ENCODE results near the gene MB21D2. TPM values are rescaled to one million over a fixed set of nuclear protein-coding genes. Genes with fewer than 3 reads are reported as not detected.

MB21D2 gene
- total and polyA plus RNA-seq, 7 experiments from 2014 or later: 1.7 to 21.5 (median 3.3) TPM

DNA sequence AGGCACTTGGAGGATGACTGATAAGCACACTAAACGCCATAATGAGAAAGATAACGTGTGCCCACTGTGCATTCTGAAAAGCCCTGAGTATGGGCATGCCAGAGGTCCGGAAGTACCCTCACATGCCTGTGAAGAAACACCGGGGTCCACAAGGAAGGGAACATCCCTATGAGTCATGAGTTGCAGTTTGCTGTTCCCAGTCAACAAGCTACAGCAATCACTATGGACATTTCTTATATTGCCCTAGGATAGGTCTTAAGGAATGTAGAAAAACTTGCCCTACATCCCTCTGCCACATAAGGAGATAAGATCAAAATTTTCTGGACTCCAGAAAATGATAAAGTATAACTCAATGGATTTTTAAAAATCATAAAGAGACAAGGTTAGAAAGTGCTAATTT lies 9.9 kb downstream of the MB21D2 start:
- H3K4me3 ChIP-seq (ENCODE audit: low read length): no peak overlapping the region
- Mint-ChIP-seq H3K36me3 (peaks cover 0 to 45% (median 0%) of the 10 kb centered on the region in 5 donors), H3K27me3 (peaks cover 0 to 8% (median 0%) of the 10 kb centered on the region in 5 donors), H3K4me3 (peak overlapping the region in 1 of 10 donors; percentile 49), H3K4me1 (peaks cover 6 to 50% (median 22%) of the 10 kb centered on the region in 7 donors), H3K9me3 (peaks cover 0 to 4% (median 2%) of the 10 kb centered on the region in 11 donors), H3K27ac (peak overlapping the region in 5 of 9 donors; percentile 8 to 76 (median 69))
- intact Hi-C loops (cut with micrococcal nuclease): loop anchor here in 1 of 2 donors (1.0 kb wide), 2 partner anchors 8 kb away; no protein-coding TSS in a partner anchor
- no peaks in the 10 kb centered on the region for H3K27me3 ChIP-seq (ENCODE audit: control insufficient read depth in 2 of 2, insufficient read depth in 2 of 2, low read length in 2 of 2)
- DNase-seq (no peak), ATAC-seq (no peak)
- H3K27ac ChIP-seq (ENCODE audit: low read depth, low read length): no peak overlapping the region
- ChIA-PET CTCF (interaction anchor here (0.6 kb wide), 1 partner anchor 15 kb away, joined by 3 read pairs; no protein-coding TSS in a partner anchor), POLR2A (no interaction called here)
- H3K36me3 ChIP-seq (ENCODE audit: control insufficient read depth in 2 of 3, insufficient read depth in 3 of 3, low read length in 3 of 3): no peaks in the 10 kb centered on the region
- H3K9me3 ChIP-seq (ENCODE audit: control insufficient read depth in 2 of 3, low read length in 3 of 3): no peaks in the 10 kb centered on the region
- H3K4me1 ChIP-seq (ENCODE audit: control insufficient read depth in 2 of 2, insufficient read depth in 2 of 2, low read length in 2 of 2): peaks cover 0 to 9% of the 10 kb centered on the region in 2 donors

DNA sequence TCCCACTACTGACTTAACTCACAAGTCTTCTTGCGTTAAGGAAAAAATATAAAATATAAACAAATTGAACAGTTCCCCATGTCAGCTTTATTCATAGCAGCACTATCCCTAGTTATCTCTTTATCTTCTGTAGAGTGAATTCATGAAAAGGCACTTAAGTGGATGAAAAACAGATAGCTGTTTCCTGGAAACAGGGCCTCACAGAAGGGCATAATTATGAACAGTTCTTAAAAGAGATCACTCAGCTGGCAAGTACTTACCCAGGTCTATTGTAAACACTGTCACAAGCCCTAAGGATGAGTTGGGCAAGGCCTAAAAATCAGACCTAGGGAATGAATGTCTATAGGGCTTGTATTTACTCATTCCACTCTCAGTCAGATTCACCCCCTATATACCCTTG lies 10.7 kb downstream of the MB21D2 start:
- ATAC-seq: no peak
- POLR2A ChIA-PET: interaction anchor here (0.8 kb wide), 1 partner anchor 14 kb away, joined by 3 read pairs; no protein-coding TSS in a partner anchor
- peaks cover 0 to 5% (median 0%) of the 10 kb centered on the region in 5 donors for H3K27me3 Mint-ChIP-seq

DNA sequence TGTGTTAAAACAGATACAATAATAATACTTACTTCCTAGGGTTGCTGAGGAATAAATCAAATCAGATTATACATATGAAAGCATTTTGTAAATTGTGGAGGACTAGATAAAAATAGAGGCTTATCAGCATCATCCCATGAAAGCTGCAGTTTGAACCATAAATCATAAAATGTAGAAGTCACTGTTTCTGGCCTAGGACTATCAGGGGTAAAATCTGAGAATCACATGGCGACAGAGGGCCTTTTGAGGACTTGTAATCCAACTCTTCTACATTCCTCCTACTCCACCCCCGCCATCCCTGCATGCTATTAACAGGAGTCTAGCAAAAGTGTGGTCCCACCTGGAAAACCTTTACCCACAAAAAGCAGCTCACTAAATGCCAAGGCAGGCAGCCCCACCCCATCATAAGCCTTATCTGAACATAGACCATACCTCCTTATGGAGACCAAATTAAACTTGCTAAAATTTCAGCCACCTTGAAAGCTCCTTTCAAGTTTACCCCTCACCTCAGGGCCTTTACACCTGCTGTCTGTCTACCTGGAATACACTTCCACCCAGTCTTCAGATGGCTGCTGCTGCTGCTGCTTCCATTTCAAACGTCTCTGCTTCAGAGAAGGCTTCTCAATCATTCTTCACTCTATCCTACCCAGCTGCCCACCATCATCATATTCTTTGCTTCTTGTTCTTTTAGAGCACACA lies 11.5 kb downstream of the MB21D2 start:
- no peaks in the 10 kb centered on the region for H3K27me3 Mint-ChIP-seq
- no peak for ATAC-seq

More for the DNA sequence above, 10.7 kb downstream of the MB21D2 start:
- Mint-ChIP-seq H3K27ac (peak overlapping the region; percentile 19 to 73 (median 48)), H3K4me1 (peaks cover 6 to 54% (median 25%) of the 10 kb centered on the region in 7 donors), H3K9me3 (peaks cover 0 to 8% (median 2%) of the 10 kb centered on the region in 11 donors), H3K4me3 (peak overlapping the region in 3 of 10 donors; percentile 24 to 58 (median 37)), H3K36me3 (peaks cover 0 to 48% (median 0%) of the 10 kb centered on the region in 5 donors)
- no peaks in the 10 kb centered on the region for H3K9me3 ChIP-seq (ENCODE audit: control insufficient read depth in 2 of 3, low read length in 3 of 3)
- H3K4me3 ChIP-seq (ENCODE audit: low read length): no peak overlapping the region
- intact Hi-C loops (cut with micrococcal nuclease): loop anchor here in 1 of 2 donors (1.0 kb wide), 2 partner anchors 8 kb away; no protein-coding TSS in a partner anchor
- H3K27ac ChIP-seq (ENCODE audit: low read depth, low read length): no peak overlapping the region
- H3K27me3 ChIP-seq (ENCODE audit: control insufficient read depth in 2 of 2, insufficient read depth in 2 of 2, low read length in 2 of 2): no peaks in the 10 kb centered on the region
- no peak for DNase-seq
- peaks cover 0 to 9% of the 10 kb centered on the region in 2 donors for H3K4me1 ChIP-seq (ENCODE audit: control insufficient read depth in 2 of 2, insufficient read depth in 2 of 2, low read length in 2 of 2)
- CTCF ChIA-PET: no interaction called here
- H3K36me3 ChIP-seq (ENCODE audit: control insufficient read depth in 2 of 3, insufficient read depth in 3 of 3, low read length in 3 of 3): no peaks in the 10 kb centered on the region

DNA sequence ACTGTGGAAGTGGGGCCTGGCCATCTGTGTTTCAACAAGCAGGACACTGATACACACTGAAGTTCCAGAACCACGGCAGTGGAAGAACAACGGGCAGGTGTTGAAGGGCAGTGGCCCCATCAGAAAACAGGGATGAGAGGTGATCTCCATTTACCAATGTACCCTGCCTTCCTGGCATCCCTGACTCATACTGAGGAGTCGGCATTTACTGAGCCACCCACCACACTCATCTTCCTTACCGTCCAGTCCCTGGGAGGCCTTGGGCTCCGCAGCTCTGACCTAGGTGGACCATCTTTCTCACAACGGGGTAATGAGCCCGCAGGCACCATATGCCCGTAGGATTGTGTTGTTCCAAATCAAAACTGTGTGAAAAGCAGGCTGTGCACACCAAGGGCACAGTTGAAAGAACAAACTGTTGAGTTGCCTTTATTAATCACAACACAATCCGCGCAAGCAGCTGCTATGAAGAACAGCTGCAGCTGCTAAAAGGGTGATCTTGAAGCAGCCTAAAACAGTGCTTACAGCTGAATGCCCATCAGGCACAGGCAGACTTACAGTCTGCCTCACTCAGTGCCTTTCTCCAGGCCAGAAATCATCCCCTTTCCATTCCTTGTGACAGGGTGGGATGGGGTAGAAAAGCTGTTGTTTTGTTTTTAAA lies 12.9 kb downstream of the MB21D2 start:
- Histone ChIP-seq H3K27me3 (ENCODE audit: control insufficient read depth in 2 of 2, insufficient read depth in 2 of 2, low read length in 2 of 2) (no peaks in the 10 kb centered on the region), H3K36me3 (ENCODE audit: control insufficient read depth in 2 of 3, insufficient read depth in 3 of 3, low read length in 3 of 3) (no peaks in the 10 kb centered on the region), H3K9me3 (ENCODE audit: control insufficient read depth in 2 of 3, low read length in 3 of 3) (no peaks in the 10 kb centered on the region), H3K4me1 (ENCODE audit: control insufficient read depth in 2 of 2, insufficient read depth in 2 of 2, low read length in 2 of 2) (peaks cover 0 to 11% of the 10 kb centered on the region in 2 donors), H3K27ac (ENCODE audit: low read depth, low read length) (no peak overlapping the region), H3K4me3 (ENCODE audit: low read length) (no peak overlapping the region)
- ChIA-PET POLR2A (interaction anchor here (1.2 kb wide), 1 partner anchor 11 kb away, joined by 3 read pairs; no protein-coding TSS in a partner anchor), CTCF (no interaction called here)
- ATAC-seq: no peak
- no peak overlapping the region for H3K4me3 Mint-ChIP-seq
- H3K36me3 Mint-ChIP-seq: peaks cover 0 to 55% (median 0%) of the 10 kb centered on the region in 5 donors
- peaks cover 8 to 62% (median 25%) of the 10 kb centered on the region in 7 donors for H3K4me1 Mint-ChIP-seq
- no peaks in the 10 kb centered on the region for H3K27me3 Mint-ChIP-seq
- H3K9me3 Mint-ChIP-seq: peaks cover 0 to 8% (median 4%) of the 10 kb centered on the region in 11 donors
- H3K27ac Mint-ChIP-seq: peak overlapping the region in 1 of 9 donors; percentile 33
- no peak for DNase-seq
- intact Hi-C loops (cut with micrococcal nuclease): no loop called here

More for the DNA sequence above, 11.5 kb downstream of the MB21D2 start:
- Mint-ChIP-seq H3K9me3 (peaks cover 0 to 8% (median 2%) of the 10 kb centered on the region in 11 donors), H3K36me3 (peaks cover 0 to 47% (median 0%) of the 10 kb centered on the region in 5 donors), H3K4me1 (peaks cover 6 to 53% (median 25%) of the 10 kb centered on the region in 7 donors), H3K4me3 (peak overlapping the region in 3 of 10 donors; percentile 6 to 51 (median 24)), H3K27ac (peak overlapping the region in 7 of 9 donors; percentile 0 to 69 (median 21))
- H3K4me1 ChIP-seq (ENCODE audit: control insufficient read depth in 2 of 2, insufficient read depth in 2 of 2, low read length in 2 of 2): peaks cover 0 to 9% of the 10 kb centered on the region in 2 donors
- H3K36me3 ChIP-seq (ENCODE audit: control insufficient read depth in 2 of 3, insufficient read depth in 3 of 3, low read length in 3 of 3): no peaks in the 10 kb centered on the region
- ChIA-PET POLR2A (interaction anchor here (0.8 kb wide), 1 partner anchor 13 kb away, joined by 3 read pairs; no protein-coding TSS in a partner anchor), CTCF (no interaction called here)
- DNase-seq: no peak
- intact Hi-C loops (cut with micrococcal nuclease): no loop called here
- H3K27me3 ChIP-seq (ENCODE audit: control insufficient read depth in 2 of 2, insufficient read depth in 2 of 2, low read length in 2 of 2): no peaks in the 10 kb centered on the region
- H3K27ac ChIP-seq (ENCODE audit: low read depth, low read length): no peak overlapping the region
- no peaks in the 10 kb centered on the region for H3K9me3 ChIP-seq (ENCODE audit: control insufficient read depth in 2 of 3, low read length in 3 of 3)
- no peak overlapping the region for H3K4me3 ChIP-seq (ENCODE audit: low read length)

DNA sequence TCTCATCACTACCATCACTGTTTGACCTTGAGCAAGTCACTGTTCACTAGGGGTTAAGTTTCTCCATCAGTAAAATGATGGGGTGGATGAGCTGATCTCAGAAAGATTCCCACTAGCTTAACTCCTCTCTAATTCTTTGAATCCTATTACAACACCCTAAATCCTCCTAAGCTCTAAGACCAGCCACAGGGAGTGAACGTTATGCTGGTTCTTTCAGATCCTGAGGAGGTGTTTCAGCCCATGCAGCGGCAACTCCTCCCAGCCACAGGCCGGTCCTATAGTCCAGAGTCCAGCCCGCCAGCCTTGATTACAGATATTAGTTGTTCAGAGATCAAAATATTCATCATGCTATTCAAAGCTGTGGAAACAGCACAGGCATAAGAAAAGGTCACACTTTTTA lies 15.1 kb downstream of the MB21D2 start:
- CTCF ChIA-PET: no interaction called here
- no peak for ATAC-seq
- Mint-ChIP-seq H3K36me3 (peaks cover 0 to 63% (median 0%) of the 10 kb centered on the region in 5 donors), H3K4me3 (no peak overlapping the region), H3K27ac (peak overlapping the region in 1 of 9 donors; percentile 11), H3K4me1 (peaks cover 10 to 72% (median 38%) of the 10 kb centered on the region in 7 donors), H3K9me3 (peaks cover 0 to 9% (median 4%) of the 10 kb centered on the region in 11 donors), H3K27me3 (no peaks in the 10 kb centered on the region)
- Histone ChIP-seq H3K27ac (ENCODE audit: low read depth, low read length) (no peak overlapping the region), H3K4me1 (ENCODE audit: control insufficient read depth in 2 of 2, insufficient read depth in 2 of 2, low read length in 2 of 2) (peaks cover 0 to 29% of the 10 kb centered on the region in 2 donors), H3K9me3 (ENCODE audit: control insufficient read depth in 2 of 3, low read length in 3 of 3) (no peaks in the 10 kb centered on the region), H3K27me3 (ENCODE audit: control insufficient read depth in 2 of 2, insufficient read depth in 2 of 2, low read length in 2 of 2) (no peaks in the 10 kb centered on the region), H3K4me3 (ENCODE audit: low read length) (no peak overlapping the region), H3K36me3 (ENCODE audit: control insufficient read depth in 2 of 3, insufficient read depth in 3 of 3, low read length in 3 of 3) (no peaks in the 10 kb centered on the region)
- POLR2A ChIA-PET: no interaction called here
- DNase-seq: no peak
- intact Hi-C loops (cut with micrococcal nuclease): no loop called here

DNA sequence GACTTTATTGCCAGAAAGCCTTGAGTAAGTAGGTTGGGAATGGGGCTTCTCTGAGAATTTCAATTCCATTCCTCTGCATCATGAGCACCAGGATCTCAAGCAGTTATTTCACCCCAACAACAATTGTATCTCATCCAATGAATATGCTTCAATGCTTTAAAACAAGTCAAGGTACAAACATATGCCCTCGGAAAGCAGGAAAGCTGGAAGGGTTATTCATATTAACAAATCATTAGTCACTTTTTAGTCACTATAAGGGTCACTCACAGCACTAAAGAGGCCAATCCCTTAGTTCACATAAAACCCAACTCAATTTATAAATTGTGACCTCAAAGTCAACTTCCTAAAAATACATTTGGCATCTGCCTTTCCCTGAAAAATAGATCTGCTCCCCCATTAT lies 16.2 kb downstream of the MB21D2 start:
- peaks cover 0 to 9% (median 4%) of the 10 kb centered on the region in 11 donors for H3K9me3 Mint-ChIP-seq
- POLR2A ChIA-PET: no interaction called here
- no peak for DNase-seq
- Histone ChIP-seq H3K27ac (ENCODE audit: low read depth, low read length) (no peak overlapping the region), H3K9me3 (ENCODE audit: control insufficient read depth in 2 of 3, low read length in 3 of 3) (no peaks in the 10 kb centered on the region), H3K36me3 (ENCODE audit: control insufficient read depth in 2 of 3, insufficient read depth in 3 of 3, low read length in 3 of 3) (no peaks in the 10 kb centered on the region), H3K4me1 (ENCODE audit: control insufficient read depth in 2 of 2, insufficient read depth in 2 of 2, low read length in 2 of 2) (peaks cover 0 to 26% of the 10 kb centered on the region in 2 donors), H3K4me3 (ENCODE audit: low read length) (no peak overlapping the region), H3K27me3 (ENCODE audit: control insufficient read depth in 2 of 2, insufficient read depth in 2 of 2, low read length in 2 of 2) (no peaks in the 10 kb centered on the region)
- H3K4me1 Mint-ChIP-seq: peaks cover 8 to 73% (median 37%) of the 10 kb centered on the region in 7 donors
- peaks cover 0 to 4% (median under 1%) of the 10 kb centered on the region in 5 donors for H3K27me3 Mint-ChIP-seq
- no peak overlapping the region for H3K27ac Mint-ChIP-seq
- no peak overlapping the region for H3K4me3 Mint-ChIP-seq
- peaks cover 0 to 64% (median 4%) of the 10 kb centered on the region in 5 donors for H3K36me3 Mint-ChIP-seq
- CTCF ChIA-PET: no interaction called here
- ATAC-seq: no peak
- intact Hi-C loops (cut with micrococcal nuclease): no loop called here

All from naive thymus-derived CD4-positive, alpha-beta T cell (primary cell).